Upper lobe of left lung (tissue), 6 donors: ENCODE results near the gene ELP4. TPM values are rescaled to one million over a fixed set of nuclear protein-coding genes. Genes with fewer than 3 reads are reported as not detected.

Experiments used
- ATAC-seq, 2 donors: fragments of 200-7000 bp; cut with Tn5 transposase; one replicate each; pipeline ENCODE4 v1.9.1; 2022; ENCODE audit warnings: mild to moderate bottlenecking in 2 of 2, moderate library complexity in 2 of 2; ENCODE audit not compliant: low FRiP score in 2 of 2
- DNase-seq, 2 donors: peaks; one replicate each; pipeline ENCODE4 v3.0.0-alpha.2; 2019 to 2020
- H3K27ac ChIP-seq, 4 donors: fragments of 200-600 bp; sonication (generic); one replicate each; pipeline ENCODE4 v1.5.1; 2016 to 2019
- H3K27me3 ChIP-seq, 4 donors: fragments of 200-600 bp; sonication (generic); one replicate each; pipeline ENCODE4 v1.5.1; 2017 to 2019
- H3K36me3 ChIP-seq, 4 donors: fragments of 200-600 bp; sonication (generic); one replicate each; pipeline ENCODE4 v1.5.1; 2016 to 2019
- H3K4me1 ChIP-seq, 4 donors: fragments of 200-600 bp; sonication (generic); one replicate each; pipeline ENCODE4 v1.5.1; 2018 to 2019
- H3K4me3 ChIP-seq, 4 donors: fragments of 200-600 bp; sonication (generic); one replicate each; pipeline ENCODE4 v1.5.1; 2017 to 2019; ENCODE audit warnings: mild to moderate bottlenecking in 2 of 4, moderate library complexity in 1 of 4
- H3K9me3 ChIP-seq, 4 donors: fragments of 200-600 bp; sonication (generic); one replicate each; pipeline ENCODE4 v1.5.1; 2018 to 2019
- EP300 ChIP-seq, 4 donors: sonication (generic); formaldehyde crosslinking; IDR thresholded peaks; one replicate each; pipeline ENCODE4 v1.5.1; 2017; ENCODE audit warnings: antibody characterized with exemption in 4 of 4, control low read depth in 2 of 4
- POLR2A ChIP-seq, 4 donors: fragments of 450-650 bp; IDR thresholded peaks; one replicate each; pipeline ENCODE4 v1.5.1; 2016 to 2017; ENCODE audit warnings: antibody characterized with exemption in 4 of 4, mild to moderate bottlenecking in 2 of 4
- POLR2AphosphoS5 ChIP-seq, 2 donors: sonication (generic); formaldehyde crosslinking; IDR thresholded peaks; one replicate each; pipeline ENCODE4 v1.5.1; 2017; ENCODE audit warnings: antibody characterized with exemption in 2 of 2
- WGBS, 2 donors: methylation state at CpG; one replicate each; pipeline ENCODE4 v1.1.5; 2017 to 2018; 5-methylcytosine and 5-hydroxymethylcytosine counted together
- total RNA-seq, 6 donors: library from RNA; depleted of rRNA in 4 of 6; stranded (reverse); fragments of >200 nt in 4 of 6; gene quantifications; one replicate each; pipeline versions ENCODE4 v1.1.0 to v1.2.1, GENCODE V29; 2016 to 2021
- TF ChIP-seq, protein P1 (sequence below), 6 experiments: fragments of 450-650 bp in 4 of 6; fragments of 200-600 bp in 2 of 6; sonication (generic) in 2 of 6; IDR thresholded peaks; one replicate each; pipeline ENCODE4 v1.5.1; 2016 to 2019; ENCODE audit warnings: antibody characterized with exemption in 6 of 6
- donor health status: DM: no; HTN: no; CAD: no; lungs with moderate emphysema.
- donor health status: DM: no; HTN: yes; CAD: no; lungs with severe emphysema.

ELP4 gene
- total RNA-seq, 6 donors from 2014 or later = 6.3 to 34.7 (median 18.6) TPM

DNA sequence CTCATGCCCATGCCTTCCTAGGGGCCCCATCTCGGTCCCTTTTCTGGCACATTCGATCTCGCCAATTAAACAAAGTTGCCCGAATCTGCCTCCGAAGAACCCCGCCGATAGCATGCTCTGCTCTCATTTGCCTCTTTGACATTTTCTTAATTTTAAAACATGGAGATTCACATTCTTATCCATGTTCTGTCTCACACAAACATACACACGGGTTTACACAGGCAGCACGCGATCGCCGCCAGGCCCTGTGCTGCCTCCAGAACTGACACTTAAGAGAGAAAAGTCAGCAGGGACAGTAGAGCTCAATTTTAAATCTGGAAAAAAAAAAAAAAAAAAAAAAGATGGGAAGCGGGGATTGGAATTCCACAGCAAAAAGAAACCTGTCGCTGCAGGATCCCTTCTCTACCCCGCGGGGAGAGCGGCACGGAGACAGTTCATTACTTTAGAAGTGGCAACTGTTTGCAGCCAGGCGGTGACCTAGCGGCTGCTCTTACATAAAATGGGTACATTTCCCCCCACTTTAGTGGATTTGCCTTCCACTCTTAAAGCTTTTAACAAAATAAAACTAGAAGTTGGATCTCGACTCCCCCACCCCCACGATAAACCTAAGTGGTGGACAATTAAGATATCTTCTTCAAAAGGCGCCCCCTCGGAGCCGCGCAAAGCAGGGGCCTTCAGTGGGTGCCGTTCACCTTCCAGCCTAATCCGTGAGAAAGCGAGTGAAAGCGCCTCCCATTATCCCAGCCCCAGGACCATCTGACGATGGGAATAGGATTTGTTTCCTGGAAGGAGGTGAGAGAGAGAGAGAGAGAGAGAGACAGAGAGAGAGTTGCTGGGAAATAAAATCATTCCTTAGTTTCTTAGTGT is 287.9 kb downstream of the ELP4 start:
- Histone ChIP-seq H3K9me3 (no peaks in the 10 kb centered on the region), H3K4me1 (peaks cover 10 to 23% (median 13%) of the 10 kb centered on the region in 4 donors), H3K4me3 (no peak overlapping the region), H3K36me3 (no peaks in the 10 kb centered on the region), H3K27ac (no peak overlapping the region), H3K27me3 (peaks cover 2 to 54% (median 25%) of the 10 kb centered on the region in 4 donors)
- TF ChIP-seq POLR2A (IDR thresholded peaks at IDR 0.05) (no peak), EP300 (IDR thresholded peaks at IDR 0.05) (no peak), POLR2AphosphoS5 (IDR thresholded peaks at IDR 0.05) (no peak)
- TF ChIP-seq, protein P1, sequence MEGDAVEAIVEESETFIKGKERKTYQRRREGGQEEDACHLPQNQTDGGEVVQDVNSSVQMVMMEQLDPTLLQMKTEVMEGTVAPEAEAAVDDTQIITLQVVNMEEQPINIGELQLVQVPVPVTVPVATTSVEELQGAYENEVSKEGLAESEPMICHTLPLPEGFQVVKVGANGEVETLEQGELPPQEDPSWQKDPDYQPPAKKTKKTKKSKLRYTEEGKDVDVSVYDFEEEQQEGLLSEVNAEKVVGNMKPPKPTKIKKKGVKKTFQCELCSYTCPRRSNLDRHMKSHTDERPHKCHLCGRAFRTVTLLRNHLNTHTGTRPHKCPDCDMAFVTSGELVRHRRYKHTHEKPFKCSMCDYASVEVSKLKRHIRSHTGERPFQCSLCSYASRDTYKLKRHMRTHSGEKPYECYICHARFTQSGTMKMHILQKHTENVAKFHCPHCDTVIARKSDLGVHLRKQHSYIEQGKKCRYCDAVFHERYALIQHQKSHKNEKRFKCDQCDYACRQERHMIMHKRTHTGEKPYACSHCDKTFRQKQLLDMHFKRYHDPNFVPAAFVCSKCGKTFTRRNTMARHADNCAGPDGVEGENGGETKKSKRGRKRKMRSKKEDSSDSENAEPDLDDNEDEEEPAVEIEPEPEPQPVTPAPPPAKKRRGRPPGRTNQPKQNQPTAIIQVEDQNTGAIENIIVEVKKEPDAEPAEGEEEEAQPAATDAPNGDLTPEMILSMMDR (IDR thresholded peaks at IDR 0.05) = no peak
- peak in 1 of 2 donors; percentile 14 for DNase-seq
- ATAC-seq = no peak
- WGBS, 2 donors = 13 to 14% methylated on average over 31 of the region's 31 CpGs

DNA sequence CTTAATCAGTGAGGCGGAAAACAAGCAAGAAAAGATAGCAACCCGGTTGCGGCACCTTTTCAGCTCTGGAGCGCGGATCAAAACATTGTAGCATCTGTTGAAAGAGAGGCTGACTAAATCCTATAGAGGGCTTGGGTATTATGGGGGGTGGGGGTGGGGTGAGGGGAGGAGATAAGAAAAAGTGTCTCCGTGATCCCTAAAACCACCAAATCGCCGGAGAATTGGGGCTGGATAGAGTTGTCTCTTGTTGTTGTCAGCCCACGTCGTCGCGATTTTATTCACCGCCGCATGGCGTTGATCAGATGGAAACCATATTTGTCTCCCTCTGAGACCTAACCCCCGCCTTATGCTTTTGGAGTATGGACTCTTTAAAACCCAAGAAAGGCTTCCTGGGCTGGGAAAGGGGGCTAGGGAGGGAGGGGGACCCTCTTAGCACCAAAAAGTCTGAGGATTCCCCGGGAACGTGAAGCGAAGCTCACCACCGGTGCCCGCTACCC is 288.5 kb downstream of the ELP4 start:
- TF ChIP-seq EP300 (IDR thresholded peaks at IDR 0.05) (no peak), POLR2A (IDR thresholded peaks at IDR 0.05) (no peak), POLR2AphosphoS5 (IDR thresholded peaks at IDR 0.05) (no peak)
- TF ChIP-seq, protein P1 (IDR thresholded peaks at IDR 0.05) = no peak
- 6 to 11% methylated on average over 16 to 19 of the region's 21 CpGs for WGBS, 2 donors

DNA sequence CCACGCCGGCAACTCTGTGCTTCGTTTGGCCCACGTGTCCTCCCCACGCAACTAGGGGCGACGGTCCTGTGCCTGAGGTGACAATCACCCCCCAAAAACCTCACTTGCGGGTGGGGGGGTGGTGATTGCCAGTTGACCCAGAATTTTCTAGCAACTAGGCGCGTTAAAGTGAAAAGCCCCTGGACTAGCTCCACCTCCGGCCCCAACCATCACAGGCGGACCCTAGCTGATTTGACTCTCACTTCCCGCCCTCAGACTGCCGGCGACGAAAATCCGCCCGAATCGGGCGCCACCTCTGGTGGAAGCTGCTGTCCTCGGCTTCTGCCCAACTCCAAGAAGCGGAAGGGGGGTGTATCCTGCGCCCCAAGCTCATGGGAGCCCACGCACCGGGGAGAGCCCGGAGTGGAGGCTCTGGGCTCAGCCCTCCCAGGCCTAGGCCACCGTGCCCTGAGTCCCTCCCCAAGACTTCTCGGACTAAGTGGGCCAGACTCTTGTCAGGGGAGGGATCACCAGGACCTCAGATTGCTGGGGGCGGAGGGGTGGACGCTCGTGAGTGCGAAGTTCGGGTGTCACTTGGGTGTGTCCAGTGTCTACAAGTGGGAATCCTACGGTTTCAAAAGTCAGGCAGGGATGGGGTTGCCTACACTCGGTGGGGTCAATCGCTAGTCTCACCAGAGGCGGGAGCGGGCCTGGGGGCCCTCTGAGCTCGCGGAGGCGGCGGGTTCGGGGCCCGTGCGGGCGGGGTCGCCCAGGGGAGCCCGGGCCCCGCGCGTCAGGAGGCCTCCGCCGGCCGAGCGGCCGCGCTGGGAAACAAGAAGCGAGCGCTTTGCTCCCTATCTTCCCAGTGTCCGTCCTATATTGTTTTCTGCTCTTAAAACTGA is 289.2 kb downstream of the ELP4 start:
- 5 to 10% methylated on average over 22 to 32 of the region's 60 CpGs for WGBS, 2 donors

More for the DNA sequence above, 288.5 kb downstream of the ELP4 start:
- no peak for ATAC-seq
- H3K4me1 ChIP-seq = peaks cover 10 to 23% (median 13%) of the 10 kb centered on the region in 4 donors
- no peak for DNase-seq
- H3K4me3 ChIP-seq = no peak overlapping the region
- H3K36me3 ChIP-seq = no peaks in the 10 kb centered on the region
- peaks cover 2 to 60% (median 28%) of the 10 kb centered on the region in 4 donors for H3K27me3 ChIP-seq
- peaks cover 0 to 3% (median 0%) of the 10 kb centered on the region in 4 donors for H3K9me3 ChIP-seq
- no peak overlapping the region for H3K27ac ChIP-seq

More for the DNA sequence above, 289.2 kb downstream of the ELP4 start:
- H3K27me3 ChIP-seq = peaks cover 2 to 67% (median 33%) of the 10 kb centered on the region in 4 donors
- H3K36me3 ChIP-seq = no peaks in the 10 kb centered on the region
- H3K9me3 ChIP-seq = peaks cover 0 to 5% (median 0%) of the 10 kb centered on the region in 4 donors
- no peak overlapping the region for H3K4me3 ChIP-seq
- peaks cover 10 to 24% (median 13%) of the 10 kb centered on the region in 4 donors for H3K4me1 ChIP-seq
- ATAC-seq (no peak), DNase-seq (peak in 1 of 2 donors; percentile 77)
- H3K27ac ChIP-seq = no peak overlapping the region
- TF ChIP-seq POLR2A (IDR thresholded peaks at IDR 0.05) (no peak), EP300 (IDR thresholded peaks at IDR 0.05) (no peak), POLR2AphosphoS5 (IDR thresholded peaks at IDR 0.05) (no peak)
- TF ChIP-seq, protein P1 (IDR thresholded peaks at IDR 0.05) = no peak
